Measurements from ENCODE around the gene MLLT3.

MLLT3 gene

DNA sequence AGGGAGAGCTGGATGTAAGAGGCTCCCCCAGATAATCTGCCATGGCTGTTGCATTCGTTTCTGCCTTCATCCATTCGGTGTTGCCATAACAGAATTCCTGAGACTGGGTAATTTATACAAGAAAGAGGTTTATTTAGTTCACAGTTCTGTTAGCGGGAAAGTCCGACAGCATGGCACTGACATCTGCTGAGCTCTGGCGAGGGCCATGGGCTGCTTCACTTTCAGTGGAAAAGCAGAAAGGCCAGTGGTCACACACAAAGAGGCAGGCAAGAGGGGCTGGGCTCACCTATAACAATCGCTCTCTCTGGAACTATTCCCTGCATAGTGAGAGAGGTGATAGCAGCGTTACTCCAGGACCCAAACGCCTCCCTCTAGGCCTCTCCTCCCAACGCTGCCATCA, 305.9 kb downstream of the MLLT3 start:
- in situ Hi-C loops (cut with MboI; ENCODE audit: low sequenced_read_pairs), result no loop called here

DNA sequence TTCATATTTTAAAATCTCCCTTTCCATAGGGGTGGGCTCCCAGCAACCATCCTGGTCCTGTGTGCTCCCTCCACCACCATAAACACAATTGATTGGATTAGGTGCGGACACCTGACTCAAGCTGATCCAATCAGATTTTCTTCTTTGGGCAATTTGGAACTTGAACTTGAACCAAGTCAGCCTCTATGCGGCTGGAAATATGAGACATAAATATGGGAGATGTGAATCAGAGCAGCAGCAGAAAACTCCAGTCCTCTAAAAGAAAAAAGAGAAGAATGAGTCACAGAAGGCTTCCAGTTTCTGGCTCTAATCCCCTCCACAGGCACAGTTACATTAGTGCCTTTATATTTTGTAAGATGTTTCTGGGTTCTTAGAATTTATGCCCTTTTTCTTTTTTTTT, 306.6 kb downstream of the MLLT3 start:
- in situ Hi-C loops (cut with MboI; ENCODE audit: low sequenced_read_pairs), result no loop called here

DNA sequence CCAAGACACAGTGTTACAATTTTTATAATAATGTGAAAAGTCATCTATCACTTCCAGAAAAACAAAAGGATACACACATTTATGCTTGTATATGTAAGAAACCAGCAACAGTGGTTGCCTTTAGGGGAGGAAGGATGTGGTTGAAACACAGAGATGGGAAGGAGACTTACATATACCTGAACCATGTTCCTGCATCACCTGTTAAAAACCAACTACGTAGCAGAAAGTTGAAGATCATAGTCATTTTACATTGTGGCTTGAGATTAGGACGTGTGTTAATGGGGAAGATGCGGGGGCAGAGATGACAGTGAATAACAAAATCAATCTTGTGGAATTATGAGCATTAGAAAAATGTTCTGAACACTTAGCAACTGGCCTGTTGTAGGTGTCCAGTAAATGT, 307.3 kb downstream of the MLLT3 start:
- in situ Hi-C loops (cut with MboI; ENCODE audit: low sequenced_read_pairs), result no loop called here

DNA sequence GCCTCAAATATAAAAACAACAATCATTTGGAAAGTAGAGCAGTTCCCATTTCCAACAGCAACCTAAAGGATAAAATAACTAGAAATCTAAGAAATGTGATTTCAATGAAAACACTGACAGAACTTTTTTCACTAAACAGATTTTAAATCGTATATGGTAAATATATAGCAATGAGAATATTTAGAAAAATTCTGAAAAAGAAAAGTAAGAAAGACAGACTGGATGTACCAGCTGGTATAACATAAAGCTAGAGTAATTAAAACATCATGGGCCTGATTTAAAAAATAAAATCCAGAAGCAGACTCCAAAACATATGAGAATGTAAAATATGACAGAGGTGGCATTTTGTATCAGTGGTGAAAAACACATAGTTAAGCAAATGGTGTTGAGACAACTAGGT, 308.9 kb downstream of the MLLT3 start:
- in situ Hi-C loops (cut with MboI; ENCODE audit: low sequenced_read_pairs), result no loop called here

DNA sequence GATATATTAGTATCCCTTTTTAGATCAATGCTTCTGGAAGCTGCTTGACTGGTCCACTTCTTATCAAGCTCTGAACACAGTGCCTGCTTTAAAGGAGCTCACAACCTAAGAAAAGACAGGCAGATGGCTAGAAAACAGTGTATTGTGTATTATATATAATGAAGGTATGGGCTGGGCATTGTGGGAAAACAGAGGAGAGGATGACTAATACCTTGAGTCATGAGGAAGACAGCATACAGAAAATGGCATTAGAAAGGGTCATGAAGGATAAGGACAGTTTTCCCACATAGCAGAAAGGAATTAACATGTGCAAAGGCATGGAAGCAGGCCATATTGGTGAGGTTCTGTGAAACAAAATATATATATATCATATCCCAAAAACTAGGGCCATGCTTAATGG, 309.6 kb downstream of the MLLT3 start:
- in situ Hi-C loops (cut with MboI; ENCODE audit: low sequenced_read_pairs), result no loop called here

DNA sequence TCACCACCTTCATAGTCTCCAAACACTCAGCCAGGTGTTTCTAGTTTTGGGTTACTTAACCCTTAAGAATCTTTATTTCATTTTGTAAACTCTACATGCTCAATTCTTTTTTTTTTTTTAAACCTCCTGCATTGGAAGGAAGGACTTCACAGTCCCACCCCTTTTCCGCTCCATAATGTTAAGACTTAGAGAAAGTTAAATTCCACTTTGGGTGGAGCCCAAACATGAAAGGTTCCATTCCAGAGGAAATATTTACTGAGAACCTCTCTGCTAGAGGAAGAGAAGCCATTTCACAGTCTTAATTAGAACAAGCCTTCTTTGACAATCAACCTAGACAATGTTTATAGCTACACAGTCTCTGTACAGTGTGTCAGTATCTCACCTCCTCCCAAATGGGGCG, 312.3 kb downstream of the MLLT3 start:
- in situ Hi-C loops (cut with MboI; ENCODE audit: low sequenced_read_pairs), result no loop called here

DNA sequence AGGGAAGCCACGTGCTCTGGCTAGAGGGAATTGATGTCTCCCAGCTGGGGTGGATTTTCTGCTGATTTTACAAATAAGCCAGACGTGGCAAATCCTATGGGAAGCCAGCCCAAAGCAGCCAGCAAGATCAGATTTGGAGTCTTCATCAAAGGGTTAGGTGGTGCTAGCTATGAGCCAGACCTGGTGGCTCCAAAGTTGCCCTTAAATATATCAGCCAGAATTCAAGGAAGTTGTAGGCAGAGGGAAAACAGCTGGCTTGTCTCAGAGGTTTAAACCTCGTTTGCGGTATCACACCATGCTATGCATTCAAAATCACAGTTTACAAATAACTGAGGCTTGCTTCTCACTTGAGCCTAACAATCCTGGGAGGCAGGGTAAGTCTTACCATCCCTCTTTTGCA, 313.2 kb downstream of the MLLT3 start:
- in situ Hi-C loops (cut with MboI; ENCODE audit: low sequenced_read_pairs), result no loop called here

DNA sequence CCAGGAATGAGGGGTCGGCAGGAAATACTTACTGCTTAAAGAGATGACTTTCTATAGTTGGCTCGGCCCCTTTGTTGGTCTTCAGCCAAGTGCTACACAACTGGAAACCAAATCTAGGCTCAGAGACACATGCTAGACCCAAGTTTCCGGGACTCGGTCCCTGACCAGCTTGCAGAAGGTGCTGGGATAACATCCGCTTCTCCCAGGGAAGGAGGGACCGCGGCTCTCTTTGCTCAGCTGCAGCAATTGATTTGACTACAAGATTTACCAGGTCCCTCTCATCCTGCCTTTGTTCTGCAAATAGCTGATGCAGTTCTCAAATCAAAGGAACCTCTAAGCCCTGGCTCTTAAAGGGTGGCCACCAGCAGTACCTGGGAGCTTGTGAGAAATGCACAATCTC, 314.7 kb downstream of the MLLT3 start:
- in situ Hi-C loops (cut with MboI; ENCODE audit: low sequenced_read_pairs), result no loop called here

DNA sequence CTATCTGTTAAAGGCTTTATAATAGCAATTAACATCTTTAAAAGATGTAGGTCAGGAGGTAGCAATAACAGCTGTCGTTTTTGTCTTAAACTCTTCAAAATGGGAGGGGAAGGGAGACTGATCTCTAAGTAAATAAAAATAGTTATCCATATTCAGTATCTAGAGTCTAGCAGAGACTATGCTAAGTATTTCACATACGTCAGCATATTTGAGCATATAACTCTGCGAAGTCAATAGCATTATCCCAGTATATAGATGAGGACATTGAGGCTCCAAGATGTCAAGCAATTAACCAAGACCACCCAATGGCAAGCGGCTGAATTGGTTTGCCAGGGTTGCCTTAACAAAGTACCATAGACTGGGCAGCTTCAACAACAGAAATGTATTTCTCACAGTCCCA, 316.8 kb downstream of the MLLT3 start:
- in situ Hi-C loops (cut with MboI; ENCODE audit: low sequenced_read_pairs), result no loop called here

DNA sequence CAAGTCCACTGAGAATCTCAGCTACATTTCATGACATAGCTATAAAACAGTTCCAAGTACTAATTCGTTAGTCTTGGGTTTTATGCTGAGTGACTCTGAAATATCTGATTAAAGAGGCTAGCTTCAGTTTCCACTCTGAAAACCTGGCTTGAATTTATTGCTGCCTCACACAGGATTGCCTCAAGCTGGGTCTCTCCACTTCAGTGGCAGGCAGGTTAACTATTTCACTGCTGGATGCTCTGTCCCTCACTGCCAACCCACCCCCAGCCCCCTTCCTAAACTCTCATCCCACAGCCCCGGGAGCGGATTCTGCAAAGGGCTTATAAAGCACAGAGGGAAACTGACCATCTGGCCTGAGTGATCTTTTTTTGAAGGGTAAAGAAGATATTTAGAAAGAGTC, 318.3 kb downstream of the MLLT3 start:
- in situ Hi-C loops (cut with MboI; ENCODE audit: low sequenced_read_pairs), result no loop called here

DNA sequence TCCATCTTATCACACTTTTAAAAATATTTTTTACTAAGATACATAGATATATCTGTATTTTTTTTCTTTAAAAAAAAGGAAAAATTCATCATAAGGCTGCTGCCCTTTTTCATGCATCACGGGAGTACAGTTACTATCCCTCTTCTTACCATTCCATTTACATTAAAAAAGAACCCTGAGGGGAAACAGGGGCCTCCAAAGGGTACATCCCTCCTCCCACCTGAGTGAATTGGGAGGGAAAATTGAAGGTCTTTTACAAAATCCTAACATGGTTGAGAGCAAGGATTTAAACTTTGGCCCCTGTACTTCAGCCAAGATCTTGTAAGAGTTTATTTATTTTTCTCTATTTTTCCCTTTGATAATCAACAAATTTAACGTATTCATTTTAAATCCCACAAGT, 319.2 kb downstream of the MLLT3 start:
- in situ Hi-C loops (cut with MboI; ENCODE audit: low sequenced_read_pairs), result no loop called here

DNA sequence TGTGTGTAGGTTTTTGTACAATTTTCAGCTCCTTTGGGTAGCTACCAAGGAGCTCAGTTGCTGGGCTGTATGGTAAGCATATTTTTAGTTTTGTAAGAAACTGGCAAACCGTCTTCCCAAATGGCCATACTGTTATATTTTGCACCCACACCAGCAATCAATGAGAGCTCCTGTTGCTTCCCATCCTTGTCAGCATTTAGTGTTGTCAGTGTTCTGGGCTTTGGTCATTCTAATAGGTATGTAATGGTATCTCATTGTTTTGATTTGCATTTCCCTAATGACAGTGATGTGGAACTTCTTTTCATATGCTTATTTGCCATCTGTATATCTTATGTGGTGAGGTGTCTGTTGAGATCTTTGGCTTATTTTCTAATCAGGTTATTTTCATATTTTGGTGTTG, 320.1 kb downstream of the MLLT3 start:
- in situ Hi-C loops (cut with MboI; ENCODE audit: low sequenced_read_pairs), result no loop called here

DNA sequence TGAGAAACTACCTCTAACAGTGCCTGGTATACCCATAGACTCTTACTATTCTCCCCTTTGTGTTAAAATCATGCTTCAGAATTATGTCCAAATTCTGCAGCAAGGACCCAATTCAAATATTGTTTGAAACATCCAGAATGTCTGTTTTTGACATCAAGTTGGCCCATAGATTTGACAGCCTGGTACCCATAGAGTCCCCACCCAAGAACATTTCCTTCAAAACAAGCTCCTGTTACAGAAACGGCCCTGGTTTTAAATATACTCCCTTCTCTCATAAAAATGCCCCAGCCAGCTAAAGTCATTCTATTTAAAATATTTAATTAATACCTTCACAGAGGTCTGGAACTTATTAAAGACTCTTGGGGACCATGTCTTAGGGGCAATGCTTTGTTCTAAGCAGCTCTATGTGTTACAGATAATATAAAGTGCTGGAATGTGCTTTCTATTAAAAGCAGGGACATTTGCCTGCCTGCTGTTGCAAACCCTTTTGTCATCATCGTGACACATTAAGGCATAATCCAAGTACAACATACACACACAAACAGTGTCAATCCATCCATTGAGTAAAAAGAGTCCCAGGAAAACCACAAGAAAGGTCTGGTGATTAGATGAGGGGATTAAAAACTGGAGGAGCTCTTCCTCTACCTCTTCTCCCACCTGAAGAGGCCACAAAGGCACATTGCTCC, 321.7 kb downstream of the MLLT3 start:
- in situ Hi-C loops (cut with MboI; ENCODE audit: low sequenced_read_pairs), result no loop called here

DNA sequence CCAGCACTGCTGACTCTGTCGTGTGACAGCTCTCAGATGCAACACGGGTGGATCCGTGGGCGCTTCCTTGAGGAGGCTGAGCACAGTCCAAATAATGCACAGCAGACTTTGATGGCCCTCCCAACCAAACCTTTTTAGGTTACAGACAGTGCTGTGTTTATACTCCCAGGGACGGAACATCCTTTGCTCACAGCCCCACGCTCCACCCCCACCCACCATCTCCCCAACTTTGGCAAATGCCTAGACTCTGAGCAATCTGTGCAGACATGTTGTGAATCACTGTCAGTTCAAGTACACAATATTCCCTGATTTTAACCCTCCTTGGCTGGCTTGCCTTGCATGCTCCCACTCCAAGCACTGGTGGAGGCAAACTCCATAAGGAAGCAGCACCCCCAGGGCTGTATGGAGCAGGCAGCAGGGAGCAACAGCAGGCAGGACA, 324.6 kb downstream of the MLLT3 start:
- in situ Hi-C loops (cut with MboI; ENCODE audit: low sequenced_read_pairs), result no loop called here

DNA sequence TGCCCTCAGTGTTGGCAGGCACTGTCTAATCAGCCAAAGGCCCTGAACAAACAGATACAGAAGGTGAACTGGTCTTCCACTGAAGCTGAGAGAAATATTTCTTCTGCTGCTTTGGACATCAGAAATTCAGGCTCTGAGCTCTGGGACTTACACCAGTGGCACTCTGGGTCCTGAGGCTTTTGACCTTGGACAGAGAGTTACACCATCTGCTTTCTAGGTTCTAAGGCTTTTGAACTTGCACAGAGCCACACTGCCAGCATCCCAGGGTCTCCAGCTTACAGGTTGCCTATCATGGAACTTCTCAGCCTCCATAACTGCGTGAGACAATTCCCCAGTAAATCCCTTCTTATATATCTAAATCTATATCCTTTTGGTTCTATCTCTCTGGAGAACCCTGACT, 326.7 kb downstream of the MLLT3 start:
- in situ Hi-C loops (cut with MboI; ENCODE audit: low sequenced_read_pairs), result no loop called here

DNA sequence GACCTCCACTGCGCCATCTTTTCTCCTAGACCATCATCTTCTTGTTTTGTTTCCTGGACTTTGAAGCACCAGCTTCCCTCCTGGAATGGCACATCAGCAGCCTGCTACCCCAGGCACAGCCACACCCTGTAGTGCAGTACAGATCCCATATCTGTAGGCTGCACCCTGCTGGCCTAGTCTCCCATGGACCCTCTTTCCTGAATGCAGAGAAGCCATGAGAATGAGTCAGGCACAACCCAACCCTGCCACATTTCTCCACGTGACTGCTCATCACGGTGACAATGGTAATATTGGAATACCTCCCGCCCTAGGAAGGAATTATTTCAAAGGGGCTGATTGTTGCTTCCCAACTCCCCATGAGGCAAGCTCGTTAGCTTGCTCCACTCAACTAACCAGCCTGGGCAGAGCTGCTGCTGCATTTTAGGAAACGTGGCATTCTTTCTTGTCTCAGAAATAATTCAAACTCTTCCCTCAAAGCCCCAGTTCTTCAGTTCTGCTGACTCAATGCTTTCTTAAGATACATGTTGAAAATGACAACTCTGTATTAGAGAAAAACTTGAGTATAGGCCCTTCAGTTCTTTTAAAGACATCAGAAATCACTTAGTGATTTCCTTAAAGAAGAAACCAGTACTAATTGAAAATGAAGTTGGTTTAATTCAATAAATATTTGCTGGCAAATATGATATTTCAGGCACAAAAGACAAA, 328.1 kb downstream of the MLLT3 start:
- in situ Hi-C loops (cut with MboI; ENCODE audit: low sequenced_read_pairs), result no loop called here

DNA sequence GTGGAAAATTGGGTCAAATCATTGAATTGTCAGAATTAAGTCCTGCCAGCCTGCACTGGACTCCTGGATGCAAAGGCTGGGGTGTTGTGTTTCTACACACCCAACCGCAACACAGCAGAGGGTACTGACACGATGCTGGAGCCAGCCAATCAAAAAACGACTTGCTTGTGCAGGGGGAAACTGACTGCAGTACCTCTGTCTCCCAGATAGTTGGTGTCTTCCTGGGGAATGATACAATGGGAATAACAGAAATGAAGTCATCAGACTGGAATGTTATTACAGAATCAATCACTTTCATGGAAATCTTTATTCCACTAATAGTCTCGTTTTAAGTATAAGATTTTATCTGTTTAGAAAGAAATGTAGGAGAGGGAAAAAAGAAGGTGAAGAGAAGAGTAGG, 330.3 kb downstream of the MLLT3 start:
- in situ Hi-C loops (cut with MboI; ENCODE audit: low sequenced_read_pairs), result no loop called here
